Stimulated activated naive CD4-positive, alpha-beta T cell treated with Interleukin-2 at 50 U/mL for 16 hours (primary cell): Measurements from ENCODE around the gene ARL2BP.
"Not testable (repeated sequence)": the region's sequence is repeated elsewhere in the genome, so short reads cannot be mapped to it uniquely, and the experiment has no call there.

Experiments
- DNase-seq: peaks from one replicate; lab custom pipeline; 2025; lab: John Stamatoyannopoulos, UW

The ARL2BP gene

DNA sequence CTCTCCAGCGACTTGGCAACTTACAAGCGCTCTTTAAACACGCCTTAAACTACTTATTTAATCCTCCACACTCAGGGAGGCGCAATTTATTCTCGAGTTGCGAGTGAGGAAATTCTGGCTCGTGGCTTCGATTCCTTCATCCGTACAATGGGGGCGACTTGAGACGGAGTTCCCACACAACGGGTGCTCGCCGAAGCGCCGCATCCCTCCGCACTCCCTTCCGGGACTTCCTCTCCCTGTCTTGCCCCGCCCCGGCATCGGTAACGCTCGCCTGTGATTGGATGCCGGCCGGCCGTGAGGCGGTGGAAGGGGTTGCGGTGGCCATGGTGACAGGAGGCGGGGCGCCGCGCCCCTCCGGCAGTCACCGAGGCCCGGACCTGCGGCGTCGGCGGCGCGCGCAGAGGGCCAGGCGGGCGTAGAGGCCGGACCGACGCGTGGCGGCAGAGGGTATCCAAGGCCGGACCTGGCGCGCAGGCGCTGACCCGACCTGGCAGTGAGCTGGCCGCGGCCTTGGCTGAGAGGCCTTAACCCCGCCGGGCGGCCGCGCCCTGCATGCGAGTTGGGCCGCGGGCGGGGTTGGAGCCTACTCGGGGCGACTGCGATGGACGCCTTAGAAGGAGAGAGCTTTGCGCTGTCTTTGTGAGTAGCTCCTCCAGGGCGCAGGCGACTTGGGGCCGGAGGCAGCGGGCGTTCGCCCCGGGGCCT lies at the start of gene ARL2BP:
Gene ARL2BP, plus strand, starts transcription at position 493 of the 705 bp plus-strand sequence. Its CDS starts 109 bp downstream, at position 602.
- DNase-seq, result peak; percentile 97

- no peak for DNase-seq
Observed at GRCh38 chr16:57196286-57196685, 48.8 kb upstream of the ARL2BP start.

- DNase-seq, result no peak
Observed at GRCh38 chr16:57196753-57197152, 48.3 kb upstream of the ARL2BP start.

- not testable (repeated sequence) for DNase-seq
Observed at GRCh38 chr16:57200321-57200720, 44.7 kb upstream of the ARL2BP start.

- not testable (repeated sequence) for DNase-seq
Observed at GRCh38 chr16:57200926-57201325, 44.1 kb upstream of the ARL2BP start.

GRCh38 chr16:57202095-57202886 lies 42.8 kb upstream of the ARL2BP start:
- no peak for DNase-seq

- DNase-seq, result no peak
Observed at GRCh38 chr16:57203451-57203850, 41.6 kb upstream of the ARL2BP start.

- DNase-seq, result no peak
Observed at GRCh38 chr16:57204675-57205074, 40.4 kb upstream of the ARL2BP start.

GRCh38 chr16:57208926-57209325 lies 36.1 kb upstream of the ARL2BP start:
- no peak for DNase-seq

DNA sequence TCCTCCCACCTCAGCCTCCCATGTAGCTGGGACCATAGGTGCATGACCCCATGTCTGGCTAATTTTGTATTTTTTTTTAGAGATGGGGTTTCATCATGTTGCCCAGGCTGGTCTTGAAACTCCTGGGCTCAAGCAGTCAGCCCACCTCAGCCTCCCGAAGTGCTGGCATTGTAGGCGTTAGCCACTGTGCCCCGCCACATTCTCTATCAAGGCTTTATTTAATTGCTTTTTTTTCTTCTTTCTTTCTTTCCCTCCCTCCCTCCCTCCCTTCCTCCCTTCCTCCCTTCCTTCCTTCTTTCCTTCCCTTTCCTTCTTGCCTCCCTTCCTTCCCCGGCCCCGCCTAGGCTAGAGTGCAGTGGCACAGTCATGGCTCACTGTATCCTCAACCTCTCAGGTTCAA lies 35.3 kb upstream of the ARL2BP start:
- DNase-seq, result no peak

GRCh38 chr16:57213462-57213861 lies 31.6 kb upstream of the ARL2BP start:
- DNase-seq, result no peak

DNA sequence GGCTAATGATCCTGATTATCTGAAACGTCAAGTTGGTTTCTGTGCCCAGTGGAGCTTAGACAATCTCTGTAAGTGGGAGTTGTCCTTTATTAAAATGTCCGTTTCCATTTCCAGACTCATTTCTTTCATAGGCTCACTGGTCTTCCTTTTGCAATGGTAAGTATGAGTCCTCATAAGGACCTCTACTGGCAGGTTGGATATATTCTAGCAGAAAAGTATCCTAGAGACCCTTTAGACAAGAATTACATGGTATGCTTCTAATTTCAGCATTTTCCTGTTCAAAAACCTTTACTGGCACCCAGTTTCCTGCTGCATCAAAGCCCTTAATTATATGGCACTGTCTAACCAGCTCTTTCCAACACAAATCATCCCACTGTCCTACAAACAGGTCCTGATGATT lies 28.1 kb upstream of the ARL2BP start:
- no peak for DNase-seq

DNA sequence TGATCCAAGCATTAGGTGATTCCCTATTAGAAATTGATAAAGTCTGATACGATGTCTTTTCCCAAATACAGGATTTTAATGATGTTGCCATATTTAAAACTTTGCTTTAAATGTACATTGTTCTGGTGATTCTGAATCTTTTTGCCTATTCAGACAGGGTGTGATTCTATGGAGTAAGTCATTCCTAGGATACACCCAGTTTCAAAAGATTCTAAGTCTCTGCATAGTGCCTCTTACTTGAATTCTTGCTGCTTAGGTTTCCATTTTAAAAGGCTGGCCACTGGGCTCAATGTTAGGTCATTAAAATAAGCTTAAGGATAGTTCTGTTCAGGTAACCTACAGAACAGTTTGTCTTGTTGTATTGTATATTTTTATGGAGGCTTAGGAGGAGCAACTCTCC lies 22.0 kb upstream of the ARL2BP start:
- no peak for DNase-seq

DNA sequence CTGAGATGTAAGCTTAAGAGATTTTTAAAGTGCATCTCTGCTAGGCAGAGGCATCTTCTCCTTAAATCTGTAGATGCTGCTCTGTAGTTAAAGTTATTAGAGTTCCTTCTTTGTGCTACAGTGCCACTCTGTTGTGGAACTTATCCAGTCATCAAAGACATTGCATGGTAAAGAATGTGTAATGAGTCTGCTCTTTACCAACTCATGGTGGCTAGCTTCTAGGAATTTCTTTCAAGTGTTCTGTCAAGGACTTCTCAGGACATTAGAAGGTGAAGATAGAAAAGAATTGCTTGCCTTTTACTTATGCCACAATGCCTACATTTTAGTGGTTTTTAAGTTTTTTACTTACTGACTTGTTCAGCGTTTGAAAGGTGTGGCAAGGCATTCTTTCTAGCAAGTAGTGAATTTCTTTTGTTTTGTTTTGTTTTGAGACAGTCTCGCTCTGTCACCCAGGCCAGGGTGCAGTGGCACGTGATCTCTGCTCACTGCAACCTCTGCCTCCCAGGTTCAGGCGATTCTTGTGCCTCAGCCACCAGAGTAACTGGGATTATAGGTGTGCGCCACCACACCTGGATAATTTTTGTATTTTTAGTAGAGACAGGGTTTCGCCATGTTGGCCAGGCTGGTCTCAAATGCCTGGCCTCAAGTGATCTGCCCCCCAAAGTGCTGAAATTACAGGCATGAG lies 20.3 kb upstream of the ARL2BP start:
- no peak for DNase-seq

DNA sequence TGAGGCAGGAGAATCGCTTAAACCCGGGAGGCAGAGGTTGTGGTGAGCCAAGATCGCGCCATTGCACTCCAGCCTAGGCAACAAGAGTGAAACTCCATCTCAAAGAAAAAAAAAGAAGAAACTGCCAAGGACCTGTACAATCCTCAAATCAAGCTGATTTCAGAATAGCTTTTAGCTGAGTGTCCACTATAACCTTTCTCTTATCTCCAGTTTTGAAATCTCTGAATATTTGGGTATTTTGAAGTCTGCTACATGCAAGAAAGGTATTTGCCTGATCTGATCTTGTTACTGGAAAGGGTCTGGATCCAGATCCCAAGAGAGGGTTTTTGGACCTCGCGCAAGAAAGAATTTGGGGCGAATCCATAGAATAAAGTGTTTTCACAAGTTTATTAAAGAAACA lies 19.1 kb upstream of the ARL2BP start:
- no peak for DNase-seq

DNA sequence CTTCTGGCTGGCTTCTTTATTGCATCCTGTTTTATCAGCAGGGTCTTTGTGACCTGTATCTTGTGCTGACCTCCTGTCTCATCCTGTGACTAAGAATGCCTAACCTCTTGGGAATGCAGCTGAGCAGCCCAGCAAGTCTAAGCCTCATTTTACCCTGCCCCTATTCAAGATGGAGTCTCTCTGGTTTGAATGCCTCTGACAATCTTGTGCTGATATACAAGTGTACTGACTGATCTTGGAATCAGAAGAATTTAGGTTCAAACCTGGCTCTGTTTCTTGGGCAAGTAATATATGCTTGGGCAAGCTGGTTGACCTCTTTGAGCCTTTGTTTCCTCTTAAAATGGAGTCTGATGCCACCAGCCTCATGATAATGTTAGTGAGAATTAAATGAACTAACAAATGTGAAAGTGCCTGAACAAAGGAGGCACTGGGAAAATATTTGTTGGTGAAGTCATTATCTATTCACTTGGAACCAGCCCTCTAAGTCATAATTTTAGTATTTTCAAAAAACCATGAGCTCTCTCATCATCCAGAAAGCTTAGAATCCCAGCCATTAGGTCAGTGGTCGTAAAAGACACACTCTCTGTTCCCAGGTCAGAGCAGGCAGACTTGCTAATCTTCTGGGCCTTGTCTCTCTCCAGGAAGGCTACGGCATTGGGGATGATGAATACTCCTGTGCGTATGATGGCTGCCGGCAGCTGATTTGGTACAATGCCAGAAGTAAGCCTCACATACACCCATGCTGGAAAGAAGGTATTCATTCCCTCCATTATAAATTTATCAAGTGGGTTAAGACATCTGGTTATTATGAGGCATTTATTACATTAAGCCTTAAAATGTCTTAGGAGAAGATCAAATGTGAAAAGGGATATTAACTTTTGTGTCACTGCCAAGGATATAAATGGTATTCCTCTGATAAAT lies 18.1 kb upstream of the ARL2BP start:
- DNase-seq, result no peak

DNA sequence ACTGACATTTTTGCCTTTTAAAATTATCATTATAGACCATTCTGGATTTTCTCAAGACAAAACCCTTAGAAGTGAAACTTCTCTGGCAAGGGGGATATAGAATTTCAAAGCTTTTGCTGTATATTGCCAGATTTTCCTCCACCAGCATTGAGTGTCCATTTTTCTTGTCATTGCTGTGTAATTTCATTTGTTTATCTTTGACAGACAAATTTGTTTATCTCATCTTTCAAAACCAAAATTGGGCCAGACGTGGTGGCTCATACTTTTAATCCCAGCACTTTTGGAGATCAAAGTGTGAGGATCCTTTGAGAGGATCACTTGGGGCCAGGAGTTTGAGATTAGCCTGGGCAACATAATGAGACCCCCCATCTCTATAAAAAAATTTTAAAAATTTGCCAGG lies 16.0 kb upstream of the ARL2BP start:
- no peak for DNase-seq

DNA sequence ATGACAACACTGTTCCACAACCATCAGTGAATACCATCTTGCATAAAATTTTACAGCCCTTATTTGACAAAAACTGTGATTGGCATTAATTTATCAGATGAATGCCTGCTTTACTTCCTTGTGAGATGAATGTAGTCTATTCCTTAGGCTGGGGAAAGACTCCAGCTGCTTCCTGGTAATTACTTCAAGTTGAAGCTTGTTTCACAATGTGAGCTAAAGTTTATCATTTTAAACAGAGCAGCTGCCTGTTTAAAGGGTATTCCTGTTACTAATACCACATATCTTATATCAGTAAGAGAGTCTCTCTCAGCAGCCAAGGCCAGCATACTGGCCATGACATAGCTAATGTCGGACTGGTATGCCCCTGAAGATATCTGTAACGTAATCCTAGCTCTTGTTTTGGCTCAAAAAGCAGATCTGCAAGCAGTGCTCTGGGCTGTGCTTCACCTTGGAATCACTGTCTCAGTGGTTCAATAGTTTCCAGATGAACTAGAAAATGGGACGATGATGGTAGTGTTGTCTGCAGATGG lies 13.2 kb upstream of the ARL2BP start:
- DNase-seq, result no peak

- no peak for DNase-seq
Observed at GRCh38 chr16:57233944-57234706, 10.9 kb upstream of the ARL2BP start.

- no peak for DNase-seq
Observed at GRCh38 chr16:57234707-57235092, 10.4 kb upstream of the ARL2BP start.
